IPS DF 6.9 (cell line): ENCODE data around the gene TMEM17.

ENCODE experiments used
- DNase-seq: peaks from one replicate; pipeline ENCODE4 v3.0.0-alpha.2; 2013; ENCODE audit warnings: low read depth, low spot score
- H3K27ac ChIP-seq: one replicate; pipeline ENCODE4 v1.5.1; 2013; ENCODE audit warnings: low read length, control low read depth
- H3K27me3 ChIP-seq: 2 replicates; pipeline ENCODE4 v1.6.1; 2013; ENCODE audit warnings: mild to moderate bottlenecking, low read length; ENCODE audit not compliant: control insufficient read depth, insufficient read depth
- H3K36me3 ChIP-seq: 2 replicates; pipeline ENCODE4 v1.6.1; 2013; ENCODE audit warnings: low read length; ENCODE audit not compliant: control insufficient read depth, insufficient read depth
- H3K4me1 ChIP-seq: 2 replicates; pipeline ENCODE4 v1.6.1; 2013; ENCODE audit warnings: low read length; ENCODE audit not compliant: control insufficient read depth, insufficient read depth
- H3K4me3 ChIP-seq: 2 replicates; pipeline ENCODE4 v1.5.1; 2013; ENCODE audit warnings: mild to moderate bottlenecking, low read length
- H3K9me3 ChIP-seq: 2 replicates; pipeline ENCODE4 v1.6.1; 2013; ENCODE audit warnings: low read length, inconsistent platforms; ENCODE audit not compliant: control insufficient read depth, insufficient read depth
- WGBS: extraction: QIAGEN DNeasy Blood & Tissue Kit; methylation state at CpG from one replicate; pipeline ENCODE4 v1.1.7; 2013; ENCODE audit warnings: mixed read lengths, missing lambda C conversion rate; ENCODE audit not compliant: insufficient read length, insufficient coverage; 5-methylcytosine and 5-hydroxymethylcytosine counted together

TMEM17 gene

GRCh38 chr2:62456721-62457539, 49.1 kb downstream of the TMEM17 start:
- WGBS = no CpG with 5 or more reads among the region's 52 CpGs
- Histone ChIP-seq H3K9me3 (no peaks in the 10 kb centered on the region), H3K4me1 (no peaks in the 10 kb centered on the region; the same call in 1 of the 2 replicates), H3K4me3 (peak overlapping the region; percentile 58; the same call in 1 of the 2 replicates), H3K27me3 (no peaks in the 10 kb centered on the region; the same call in 1 of the 2 replicates), H3K27ac (no peak overlapping the region), H3K36me3 (no peaks in the 10 kb centered on the region)
- no peak for DNase-seq

GRCh38 chr2:62455957-62456692, 49.9 kb downstream of the TMEM17 start:
- DNase-seq = no peak
- no peaks in the 10 kb centered on the region; the same call in 1 of the 2 replicates for H3K27me3 ChIP-seq
- H3K36me3 ChIP-seq = no peaks in the 10 kb centered on the region
- no peak overlapping the region for H3K4me3 ChIP-seq
- no peaks in the 10 kb centered on the region for H3K9me3 ChIP-seq
- H3K4me1 ChIP-seq = no peaks in the 10 kb centered on the region; the same call in 1 of the 2 replicates
- no CpG with 5 or more reads among the region's 6 CpGs for WGBS
- H3K27ac ChIP-seq = no peak overlapping the region

GRCh38 chr2:62453955-62454354, 52.0 kb downstream of the TMEM17 start:
- WGBS = no CpG with 5 or more reads among the region's 3 CpGs
- Histone ChIP-seq H3K9me3 (no peaks in the 10 kb centered on the region), H3K4me3 (no peak overlapping the region), H3K27me3 (no peaks in the 10 kb centered on the region; the same call in 1 of the 2 replicates), H3K4me1 (no peaks in the 10 kb centered on the region; the same call in 1 of the 2 replicates), H3K36me3 (no peaks in the 10 kb centered on the region), H3K27ac (no peak overlapping the region)
- DNase-seq = no peak

GRCh38 chr2:62452701-62453454, 53.1 kb downstream of the TMEM17 start:
- DNase-seq = no peak
- Histone ChIP-seq H3K27ac (no peak overlapping the region), H3K36me3 (no peaks in the 10 kb centered on the region), H3K4me3 (no peak overlapping the region), H3K9me3 (no peaks in the 10 kb centered on the region), H3K4me1 (no peaks in the 10 kb centered on the region; the same call in 1 of the 2 replicates), H3K27me3 (no peaks in the 10 kb centered on the region; the same call in 1 of the 2 replicates)
- WGBS = no CpG with 5 or more reads among the region's 7 CpGs

GRCh38 chr2:62450716-62451191, 55.2 kb downstream of the TMEM17 start:
- Histone ChIP-seq H3K9me3 (no peaks in the 10 kb centered on the region), H3K27me3 (no peaks in the 10 kb centered on the region), H3K27ac (no peak overlapping the region), H3K4me3 (no peak overlapping the region), H3K36me3 (no peaks in the 10 kb centered on the region), H3K4me1 (no peaks in the 10 kb centered on the region)
- WGBS = no CpG with 5 or more reads among the region's 9 CpGs
- DNase-seq = no peak
